GM21619 (cell line): ENCODE measurements around the gene THAP7.

Experiments used
- ATAC-seq: cut with Tn5 transposase; IDR thresholded peaks from one replicate; pipeline ENCODE4 v1.9.1; 2021; ENCODE audit not compliant: unreplicated experiment

The THAP7 gene

DNA sequence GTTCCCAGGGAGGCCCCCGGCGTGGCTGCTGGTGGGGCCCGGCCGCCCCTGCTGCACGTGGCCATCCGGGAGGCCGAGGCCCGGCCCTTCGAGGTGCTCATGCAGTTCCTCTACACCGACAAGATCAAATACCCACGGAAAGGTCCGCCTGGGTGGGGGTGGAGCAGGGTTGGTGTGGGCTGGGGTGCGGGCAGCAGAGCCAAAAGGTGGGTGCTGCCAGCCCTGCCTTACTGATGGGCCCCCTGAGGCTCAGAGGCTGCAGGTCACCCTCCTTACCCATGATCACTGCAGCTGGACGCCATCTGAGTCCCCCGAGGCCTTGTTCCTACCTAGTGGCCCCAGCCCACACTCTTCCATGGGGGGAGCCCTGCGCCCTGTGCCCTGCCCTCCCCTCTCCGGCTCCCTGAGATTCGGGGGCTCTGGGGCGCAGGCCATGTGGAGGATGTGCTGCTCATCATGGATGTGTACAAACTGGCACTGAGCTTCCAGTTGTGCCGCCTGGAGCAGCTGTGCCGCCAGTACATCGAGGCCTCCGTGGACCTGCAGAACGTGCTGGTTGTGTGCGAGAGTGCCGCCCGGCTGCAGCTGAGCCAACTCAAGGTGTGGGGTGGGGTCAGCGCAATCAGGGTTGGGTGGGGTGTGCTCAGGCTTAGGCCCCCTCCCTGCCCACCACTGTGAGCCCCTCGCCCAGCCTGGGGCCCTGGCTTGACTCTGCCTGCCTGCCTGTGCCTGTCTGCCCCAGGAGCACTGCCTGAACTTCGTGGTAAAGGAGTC lies 7.6 kb downstream of the THAP7 start:
- ATAC-seq = no peak

DNA sequence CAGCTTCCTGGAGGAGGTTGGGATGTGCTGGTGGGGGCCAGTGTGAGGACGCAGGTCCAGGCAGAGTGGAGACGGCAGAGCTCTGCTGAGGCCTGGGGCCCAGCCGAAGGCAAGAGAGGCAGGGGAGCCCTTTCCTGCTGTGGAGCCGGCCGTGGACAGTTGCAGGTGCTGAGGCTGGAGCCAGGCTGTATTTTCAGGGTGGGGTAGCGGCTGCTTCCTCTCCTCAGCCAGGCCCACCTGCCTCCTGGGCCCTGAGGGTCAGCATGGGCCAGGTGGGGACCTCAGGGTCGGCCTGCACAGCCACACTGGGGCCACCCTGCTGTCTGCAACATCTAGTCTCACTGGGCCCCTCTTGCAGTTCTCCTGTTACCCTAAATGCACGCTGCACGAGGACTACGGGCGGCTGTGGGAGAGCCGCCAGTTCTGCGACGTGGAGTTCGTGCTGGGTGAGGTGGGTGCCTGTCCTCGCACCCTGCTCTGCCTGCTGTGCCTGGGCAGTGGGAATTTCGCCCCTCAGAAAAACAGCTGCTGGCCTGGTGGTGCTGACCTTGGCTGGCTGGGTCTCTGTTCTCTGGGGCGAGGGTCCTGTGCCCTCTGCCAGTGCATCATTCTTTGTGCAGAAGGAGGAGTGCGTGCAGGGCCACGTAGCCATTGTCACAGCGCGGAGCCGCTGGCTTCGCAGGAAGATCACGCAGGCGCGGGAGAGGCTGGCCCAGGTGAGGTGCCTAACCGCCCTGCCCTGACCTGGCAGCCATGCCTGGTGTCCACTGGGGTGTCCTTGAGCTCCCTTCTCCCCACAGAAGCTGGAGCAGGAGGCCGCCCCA lies 8.4 kb downstream of the THAP7 start:
- ATAC-seq = no peak

DNA sequence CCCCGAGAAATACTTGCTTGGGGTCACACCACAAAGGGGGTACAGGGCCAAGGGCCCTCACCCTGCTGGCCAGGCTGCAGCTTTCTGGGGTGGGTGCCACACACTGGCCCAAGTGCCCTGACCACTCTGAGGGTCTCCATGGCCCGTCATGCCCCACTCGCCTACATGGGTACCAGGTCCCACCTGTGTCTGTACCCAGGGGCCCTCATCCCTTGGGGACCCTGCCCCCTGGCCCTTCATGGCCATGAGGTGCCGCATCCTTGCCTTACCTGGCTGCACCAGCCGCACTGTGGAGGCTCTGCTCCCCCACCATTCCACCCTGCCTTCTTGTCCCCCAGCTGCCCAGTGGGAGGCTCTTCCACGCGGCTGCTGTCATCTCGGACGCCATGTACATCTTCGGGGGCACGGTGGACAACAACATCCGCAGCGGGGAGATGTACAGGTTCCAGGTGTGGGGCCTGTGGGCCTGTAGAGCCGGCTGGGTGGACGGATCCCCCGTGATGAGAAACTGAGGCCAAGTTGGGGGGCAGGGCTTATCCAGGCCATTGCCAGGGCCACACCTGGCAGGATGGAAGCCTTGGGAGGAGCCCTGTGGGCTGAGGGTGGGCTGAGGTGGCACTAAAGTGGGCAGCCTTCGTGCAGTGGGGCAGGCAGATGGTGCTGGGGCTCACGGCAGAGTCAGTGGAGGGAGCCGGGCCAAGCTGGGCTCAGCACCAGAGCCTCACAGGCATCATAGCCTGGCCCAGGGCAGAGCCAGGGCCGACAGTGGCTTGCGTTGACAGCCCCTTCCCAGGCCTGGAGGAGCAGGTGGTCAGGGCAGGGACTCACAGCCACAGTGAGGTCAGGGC lies 9.2 kb downstream of the THAP7 start:
- ATAC-seq = no peak

DNA sequence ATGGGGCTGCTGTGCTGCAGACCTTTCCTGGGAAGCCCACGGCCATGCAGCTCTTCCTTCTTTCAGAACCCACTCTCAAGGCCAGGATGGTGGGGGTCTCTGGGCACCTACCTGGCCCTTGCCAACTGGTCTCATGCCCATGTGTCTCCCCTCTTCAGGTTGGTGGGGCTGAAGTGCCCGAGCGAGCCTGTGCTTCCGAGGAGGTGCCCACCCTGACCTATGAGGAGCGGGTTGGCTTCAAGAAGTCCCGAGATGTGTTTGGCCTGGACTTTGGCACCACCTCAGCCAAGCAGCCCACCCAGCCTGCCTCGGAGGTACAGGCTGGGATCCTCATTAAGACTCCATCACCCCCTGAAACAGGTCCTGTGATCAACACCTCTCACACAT lies 9.9 kb downstream of the THAP7 start:
- no peak for ATAC-seq

DNA sequence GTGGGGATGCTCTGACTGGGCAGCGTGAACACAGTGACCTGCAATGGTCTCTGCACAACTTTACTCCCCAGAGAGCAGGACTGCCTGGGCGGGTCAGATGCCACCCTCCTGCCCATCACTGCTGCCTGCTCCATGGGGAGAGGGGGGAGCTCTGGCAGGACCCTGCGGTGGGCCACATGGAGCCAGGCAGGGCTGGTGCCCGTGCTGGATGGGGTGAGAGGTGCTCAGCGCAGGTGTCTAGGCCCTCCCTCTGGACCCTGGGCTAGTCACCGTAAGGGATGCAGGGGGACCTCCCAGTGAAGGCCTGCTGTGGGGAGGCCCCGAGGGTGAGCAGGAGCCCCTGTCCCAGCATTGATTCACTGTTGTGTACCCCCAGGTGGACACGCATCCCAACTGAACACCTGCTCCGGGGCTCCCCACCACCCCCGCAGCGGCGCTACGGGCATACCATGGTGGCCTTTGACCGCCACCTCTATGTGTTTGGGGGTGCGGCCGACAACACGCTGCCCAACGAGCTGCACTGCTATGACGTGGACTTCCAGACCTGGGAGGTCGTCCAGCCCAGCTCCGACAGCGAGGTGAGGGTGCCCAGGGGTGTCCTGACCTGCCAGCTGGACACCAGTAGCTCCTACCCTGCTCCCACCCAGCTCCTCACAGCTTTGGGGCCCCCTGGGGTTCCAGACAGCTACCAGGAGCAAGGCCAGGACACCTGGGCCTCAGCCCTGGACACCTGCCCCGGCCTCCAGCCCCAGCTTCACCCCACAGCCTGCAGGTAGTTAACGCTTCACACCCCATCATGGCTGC lies 10.5 kb downstream of the THAP7 start:
- ATAC-seq = no peak

DNA sequence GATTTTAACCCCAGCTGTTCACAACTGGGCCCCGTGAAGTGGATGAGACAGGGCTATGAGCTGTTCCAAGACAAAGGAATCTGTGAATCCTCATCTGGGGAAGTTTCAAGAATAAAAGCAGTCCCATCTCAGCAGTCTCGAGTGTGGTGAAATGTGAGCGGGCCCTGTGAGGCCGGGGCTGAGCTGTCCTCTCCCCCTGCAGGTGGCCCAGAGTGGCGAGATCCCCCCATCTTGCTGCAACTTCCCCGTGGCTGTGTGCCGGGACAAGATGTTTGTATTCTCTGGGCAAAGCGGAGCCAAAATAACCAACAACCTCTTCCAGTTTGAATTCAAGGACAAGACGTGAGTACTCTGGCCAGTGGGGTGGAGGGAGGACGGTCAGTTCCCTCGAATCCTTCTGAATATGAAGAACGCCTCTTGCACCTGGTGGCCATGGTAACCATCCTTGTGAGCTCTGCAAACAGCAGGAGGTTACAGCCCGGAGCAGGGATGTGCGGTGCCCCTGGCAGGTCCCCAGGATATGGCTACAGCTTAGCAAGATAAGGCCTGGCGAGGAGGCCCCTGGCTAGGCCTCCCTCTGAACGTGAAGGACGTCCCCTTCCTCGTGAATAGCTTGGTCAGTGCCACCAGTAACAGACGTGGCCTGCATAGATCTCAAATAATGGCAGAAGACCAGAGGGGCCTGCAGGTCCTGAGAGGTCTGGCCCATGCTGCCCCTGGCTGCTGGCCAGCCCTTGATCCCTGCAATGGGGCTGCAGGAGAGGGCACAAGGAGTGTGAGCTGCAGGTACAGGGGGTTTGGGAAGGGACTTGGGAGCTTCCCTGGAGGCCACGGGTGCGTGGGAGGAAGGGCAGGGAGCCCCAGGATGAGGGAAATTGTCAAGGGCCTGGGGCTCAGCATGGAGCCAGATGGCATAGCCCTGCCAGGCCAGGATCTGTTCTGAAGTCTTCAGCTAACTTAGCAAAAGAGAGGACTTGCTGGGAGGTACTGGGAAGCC lies 11.4 kb downstream of the THAP7 start:
- ATAC-seq = no peak

DNA sequence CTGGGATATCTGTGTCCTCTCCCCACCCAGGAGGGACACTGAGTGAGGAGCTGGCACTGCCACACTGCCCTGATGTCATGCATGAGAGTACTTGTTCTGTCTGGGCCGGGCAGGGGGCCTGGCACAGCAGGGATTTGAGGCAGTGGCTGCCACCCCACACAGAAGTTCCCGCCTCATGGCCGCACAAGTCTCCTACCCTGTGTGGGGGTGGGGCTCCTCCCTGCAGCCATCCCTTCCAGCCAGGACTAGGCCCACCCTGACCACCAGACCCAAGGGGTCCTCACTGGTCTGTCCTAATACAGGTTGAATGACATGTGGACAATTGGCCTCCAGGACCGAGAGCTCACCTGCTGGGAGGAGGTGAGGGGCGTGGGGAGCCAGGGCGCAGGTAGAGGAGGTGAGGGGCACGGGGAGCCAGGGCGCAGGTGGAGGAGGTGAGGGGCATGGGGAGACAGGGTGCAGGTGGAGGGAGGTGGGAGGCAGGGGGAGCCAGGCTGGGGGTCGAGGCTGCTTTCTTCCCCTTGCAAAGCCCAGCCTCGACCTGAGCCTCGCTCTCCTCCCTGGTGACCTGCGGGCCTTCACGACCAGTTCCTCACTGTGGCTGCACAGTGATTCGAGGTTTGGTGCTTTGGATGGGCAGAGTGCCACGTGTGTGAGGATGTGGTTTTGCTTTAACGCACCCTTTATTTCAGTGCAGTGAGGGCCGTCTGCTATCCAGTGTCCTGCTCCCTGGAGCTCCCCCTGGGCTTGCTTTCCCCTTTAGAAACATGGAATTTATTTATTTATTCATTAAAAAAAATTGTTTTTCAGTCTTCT lies 12.4 kb downstream of the THAP7 start:
- no peak for ATAC-seq

DNA sequence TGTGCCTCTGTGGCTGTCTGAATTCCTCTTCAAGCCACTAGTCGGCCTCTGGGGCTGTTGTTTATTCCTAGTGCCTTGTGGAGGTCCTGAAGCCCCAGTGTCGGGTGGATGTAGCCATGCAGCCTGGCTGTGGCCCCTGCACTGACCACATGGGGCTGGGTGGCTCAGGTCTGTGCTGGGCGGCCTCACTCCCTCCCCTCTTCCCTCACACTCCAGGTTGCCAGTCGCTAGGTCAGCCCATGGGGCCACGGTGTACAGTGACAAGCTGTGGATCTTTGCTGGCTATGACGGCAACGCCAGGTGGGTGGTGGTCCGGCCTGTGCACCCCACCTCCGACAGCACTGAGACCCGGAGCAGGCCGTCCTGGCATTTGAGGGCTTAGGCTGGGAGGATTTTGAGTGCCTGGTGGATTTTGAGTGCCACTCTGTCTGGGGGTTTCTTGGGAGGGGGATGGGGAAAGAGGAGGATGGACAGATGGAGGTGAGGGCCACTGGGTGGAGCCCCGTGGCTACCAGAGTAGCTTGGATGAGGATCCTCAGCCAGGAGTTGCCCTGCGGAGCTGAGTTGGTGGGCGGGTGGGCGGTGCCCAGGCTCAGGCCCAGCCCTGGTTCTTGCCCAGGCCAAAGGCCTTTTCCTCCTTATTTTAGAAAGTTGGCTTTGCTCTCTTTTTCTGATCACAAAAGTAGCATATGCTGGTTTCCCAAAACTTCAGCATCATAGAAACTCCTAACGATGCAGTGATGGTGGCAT lies 13.2 kb downstream of the THAP7 start:
- no peak for ATAC-seq

DNA sequence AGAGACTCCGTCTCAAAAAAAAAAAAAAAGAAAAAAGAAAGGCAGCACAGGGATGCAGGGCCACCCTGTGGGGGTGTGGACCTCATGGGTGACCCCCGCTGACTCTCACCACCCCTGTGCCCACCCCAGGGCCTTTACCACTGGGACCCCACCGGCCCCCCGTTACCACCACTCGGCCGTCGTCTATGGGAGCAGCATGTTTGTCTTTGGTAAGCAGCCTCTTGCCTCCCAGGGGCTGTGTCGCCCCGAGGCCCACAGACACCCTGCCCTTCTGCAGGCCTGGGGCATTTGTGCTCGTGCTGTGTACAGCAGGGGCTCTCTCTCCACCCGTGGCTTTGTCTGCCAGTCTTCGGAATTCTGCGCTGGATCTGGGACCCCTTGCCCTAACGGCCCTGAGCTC lies 14.5 kb downstream of the THAP7 start:
- no peak for ATAC-seq

DNA sequence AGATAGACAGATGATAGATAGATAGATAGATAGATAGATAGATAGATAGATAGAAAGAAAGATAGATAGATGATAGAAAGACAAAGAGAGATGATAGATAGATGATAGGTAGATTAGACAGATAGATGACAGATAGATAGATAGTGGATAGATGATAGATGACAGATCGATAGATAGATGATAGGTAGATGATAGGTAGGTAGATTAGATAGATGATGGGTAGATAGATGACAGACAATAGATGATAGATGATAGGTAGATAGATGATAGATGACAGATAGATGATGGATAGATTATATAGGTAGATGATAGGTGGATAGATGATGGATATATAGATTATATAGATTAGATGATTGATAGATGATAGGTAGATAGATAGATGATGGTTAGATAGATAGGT lies 15.6 kb downstream of the THAP7 start:
- no peak for ATAC-seq

DNA sequence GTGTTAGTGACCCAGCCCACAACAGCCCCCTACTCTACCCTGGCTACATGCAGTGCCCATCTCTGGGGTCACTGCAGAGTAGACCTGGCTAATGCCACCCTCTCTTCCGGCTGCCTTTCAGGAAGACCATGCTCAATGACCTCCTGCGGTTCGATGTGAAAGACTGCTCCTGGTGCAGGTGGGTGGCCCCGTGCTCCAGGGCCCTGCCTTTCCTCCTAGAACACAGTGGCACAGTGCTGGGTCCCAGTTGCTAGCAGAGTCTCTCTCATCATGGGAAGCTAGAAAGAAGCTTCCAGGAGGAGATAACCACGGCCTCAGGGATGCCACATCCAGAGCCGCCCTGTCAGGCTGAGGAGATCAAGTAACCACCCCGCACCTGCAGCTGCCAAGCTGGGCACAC lies 16.2 kb downstream of the THAP7 start:
- no peak for ATAC-seq

DNA sequence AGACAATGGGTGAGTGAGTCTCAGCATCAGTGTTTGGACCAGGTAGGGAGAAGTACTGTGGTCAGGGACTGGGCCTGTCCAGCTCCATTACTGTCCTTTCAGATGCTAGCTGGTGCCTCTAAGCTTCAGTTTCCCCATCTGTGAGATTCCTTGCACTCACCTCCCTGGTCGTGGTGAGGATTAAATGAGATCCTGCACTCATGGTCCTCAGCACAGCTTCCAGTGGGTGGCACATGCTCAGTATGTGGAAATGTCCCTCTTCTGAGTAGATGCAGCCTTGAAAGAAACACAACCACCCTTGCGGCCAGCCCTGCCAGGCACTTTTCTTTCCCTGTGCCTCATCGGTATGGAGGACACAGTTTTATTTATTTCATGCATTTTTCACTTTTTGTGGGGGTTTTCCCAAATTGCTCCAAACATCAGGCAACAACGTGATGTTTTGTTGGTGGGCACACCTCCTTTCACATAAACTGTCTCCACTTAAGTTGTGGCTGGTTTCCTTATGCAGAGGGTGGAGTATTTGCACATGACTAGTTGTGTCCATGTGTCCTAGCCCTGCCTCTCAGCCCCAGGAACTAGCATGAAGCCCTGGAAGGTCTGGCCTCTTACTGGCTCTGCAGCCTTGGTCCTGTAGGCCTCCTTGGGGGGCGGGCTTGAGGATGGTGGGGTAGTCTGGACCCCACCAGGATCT lies 18.7 kb downstream of the THAP7 start:
- ATAC-seq = no peak

DNA sequence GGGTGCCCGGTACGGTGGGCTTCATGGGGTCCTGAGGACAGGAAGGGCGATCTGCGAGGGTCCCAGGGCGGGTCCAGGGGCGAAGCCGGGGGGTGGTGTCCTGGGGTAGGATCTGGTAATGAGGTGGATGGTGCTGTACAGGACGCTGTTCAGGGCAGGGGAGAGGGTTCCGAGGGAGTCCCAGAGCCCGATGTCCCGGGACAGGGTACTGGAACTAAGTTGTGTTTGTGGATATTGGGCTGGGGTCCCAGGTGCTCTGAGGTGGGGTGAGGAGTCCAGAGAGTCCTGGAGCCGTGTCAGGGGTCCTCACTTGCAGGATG lies 19.4 kb downstream of the THAP7 start:
- ATAC-seq = peak; percentile 17

DNA sequence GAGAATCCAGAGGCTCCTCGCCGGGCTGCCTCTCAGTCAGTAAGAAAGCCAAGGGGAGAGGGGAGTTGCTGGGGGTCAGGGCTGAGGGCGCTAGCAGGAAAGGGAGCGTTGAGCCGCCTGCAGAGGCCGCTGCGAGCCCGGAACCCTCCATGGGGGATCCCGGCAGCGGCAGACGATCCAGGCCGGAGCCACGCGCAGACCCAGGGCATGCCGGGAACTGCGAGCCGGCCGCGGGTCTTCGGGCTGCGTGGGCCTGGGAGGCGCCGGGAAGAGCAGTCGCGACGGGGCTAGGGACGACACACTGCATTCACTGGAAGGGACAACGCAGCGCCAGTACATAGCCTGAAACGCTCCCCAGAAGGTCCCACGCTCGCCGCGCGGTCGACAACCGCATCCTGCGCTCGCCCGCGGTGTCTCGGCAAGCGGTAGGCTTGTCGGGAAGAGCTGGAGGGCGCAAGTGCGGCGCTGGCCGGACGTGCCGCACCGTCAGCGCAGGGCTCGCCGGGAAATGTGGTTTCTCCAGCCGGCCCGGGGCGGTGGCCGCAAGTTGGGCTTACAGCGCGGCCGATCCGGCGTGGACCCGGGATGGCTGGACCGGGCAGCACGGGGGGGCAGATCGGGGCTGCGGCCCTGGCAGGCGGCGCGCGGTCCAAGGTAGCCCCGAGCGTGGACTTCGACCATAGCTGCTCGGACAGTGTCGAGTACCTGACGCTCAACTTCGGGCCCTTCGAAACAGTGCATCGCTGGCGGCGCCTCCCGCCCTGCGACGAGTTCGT lies 19.9 kb downstream of the THAP7 start, which contains the start of gene LZTR1:
TSS of gene LZTR1 (plus strand) at position 511 of the 776 bp plus-strand sequence. CDS start at position 586, 75 bp downstream.
- ATAC-seq = peak; percentile 81

DNA sequence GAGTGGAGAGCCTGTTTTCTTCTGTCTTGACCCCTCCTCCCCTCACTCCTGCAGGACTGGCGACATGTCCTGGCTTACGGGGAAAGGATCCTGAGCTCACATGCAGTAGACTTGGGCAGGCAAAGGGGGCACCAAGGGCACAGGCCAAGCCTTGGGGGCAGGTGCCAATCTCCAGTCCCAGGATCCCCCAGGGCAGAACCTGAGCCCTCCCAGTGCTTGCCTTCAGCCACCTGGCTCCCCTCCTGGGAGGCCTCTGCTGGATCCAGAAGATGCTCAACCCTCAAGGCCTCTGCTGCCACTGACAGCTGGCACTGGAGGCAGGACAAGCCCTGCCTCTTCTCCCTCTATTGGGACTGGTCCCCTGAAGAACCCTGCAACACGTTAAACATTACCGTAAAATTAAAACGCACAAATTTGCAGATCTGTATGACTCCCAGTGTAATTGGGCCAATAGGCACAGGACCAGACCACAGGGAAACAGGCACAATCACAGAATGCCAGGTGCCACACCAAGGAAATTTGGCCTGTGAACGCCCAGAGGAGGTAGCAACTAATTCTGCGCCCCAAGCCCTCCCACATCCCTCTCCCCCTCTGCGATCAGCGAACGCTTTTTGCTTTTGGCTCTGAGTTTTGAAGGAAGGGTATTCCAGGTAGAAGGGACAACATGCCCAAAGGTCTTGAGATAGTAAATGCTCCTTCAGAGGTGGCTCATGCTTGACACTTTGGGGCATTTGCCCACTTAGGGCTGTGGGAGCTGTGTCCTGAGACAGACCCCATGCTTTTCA lies 20.8 kb downstream of the THAP7 start:
- ATAC-seq = no peak

DNA sequence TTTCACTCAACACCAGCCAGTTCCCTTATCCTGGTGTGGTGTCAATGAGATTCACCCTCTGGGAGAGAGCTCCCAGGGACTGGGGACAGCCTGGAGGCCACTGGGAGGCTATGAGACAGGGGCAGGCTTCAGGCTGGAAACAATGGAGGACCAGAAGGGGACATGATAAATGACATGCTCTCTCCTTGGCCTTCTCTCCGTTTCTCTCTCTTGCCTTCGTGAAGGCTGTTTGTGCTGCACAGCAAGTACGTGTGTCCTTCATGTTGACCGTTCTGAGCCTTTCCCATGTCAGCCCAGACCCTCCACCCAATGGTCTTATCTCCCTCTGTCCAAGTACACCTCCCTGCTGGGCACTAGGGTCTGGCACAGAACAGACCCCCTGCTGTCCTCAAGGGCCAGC lies 21.4 kb downstream of the THAP7 start:
- ATAC-seq = no peak
